Myocyte (in vitro differentiated cells): Measurements from ENCODE around the gene IER3IP1. TPM values are rescaled to one million over a fixed set of nuclear protein-coding genes. Genes with fewer than 3 reads are reported as not detected.
"Not testable (repeated sequence)": the region's sequence is repeated elsewhere in the genome, so short reads cannot be mapped to it uniquely, and the experiment has no call there.

Experiments
- DNase-seq: peaks from one replicate; pipeline ENCODE4 v3.0.0-alpha.2; 2012; ENCODE audit warnings: low read depth
- polyA plus RNA-seq: library from polyadenylated mRNA; unstranded; fragments of >200 nt; gene quantifications from one replicate; pipeline ENCODE4 v1.2.1, GENCODE V29; 2012; ENCODE audit warnings: missing spikeins
- total RNA-seq: library from RNA; depleted of rRNA; stranded (reverse); fragments of >200 nt; gene quantifications from 2 replicates; pipeline ENCODE4 v1.2.3, GENCODE V29; 2014

The IER3IP1 gene
- total RNA-seq, result 20.6 and 25.6 TPM in 2 replicates
- polyA plus RNA-seq, result 23.5 TPM

- peak; percentile 95 for DNase-seq
Observed at GRCh38 chr18:47175898-47176575, at the start of gene IER3IP1. Gene IER3IP1, minus strand, starts transcription at chr18:47176364. Its CDS starts 87 bp downstream, at chr18:47176277.

GRCh38 chr18:47215554-47216138, 39.5 kb upstream of the IER3IP1 start:
- peak; percentile 54 for DNase-seq

- no peak for DNase-seq
Observed at GRCh38 chr18:47209171-47209570, 33.0 kb upstream of the IER3IP1 start.

GRCh38 chr18:47206945-47207637, 30.9 kb upstream of the IER3IP1 start:
- DNase-seq, result no peak

- peak; percentile 32 for DNase-seq
Observed at GRCh38 chr18:47204908-47205522, 28.9 kb upstream of the IER3IP1 start.

- no peak for DNase-seq
Observed at GRCh38 chr18:47203626-47204464, 27.7 kb upstream of the IER3IP1 start.

- DNase-seq, result not testable (repeated sequence)
Observed at GRCh38 chr18:47195961-47196360, 19.8 kb upstream of the IER3IP1 start.

- no peak for DNase-seq
Observed at GRCh38 chr18:47191961-47192360, 15.8 kb upstream of the IER3IP1 start.

- DNase-seq, result no peak
Observed at GRCh38 chr18:47187721-47188120, 11.6 kb upstream of the IER3IP1 start.

GRCh38 chr18:47184419-47185050, 8.4 kb upstream of the IER3IP1 start:
- peak; percentile 14 for DNase-seq

GRCh38 chr18:47182156-47182555, 6.0 kb upstream of the IER3IP1 start:
- not testable (repeated sequence) for DNase-seq

GRCh38 chr18:47180765-47181164, 4.6 kb upstream of the IER3IP1 start:
- DNase-seq, result no peak

GRCh38 chr18:47179520-47179919, 3.4 kb upstream of the IER3IP1 start:
- no peak for DNase-seq

- peak; percentile 23 for DNase-seq
Observed at GRCh38 chr18:47175283-47175897, 774 bp downstream of the IER3IP1 start.

- no peak for DNase-seq
Observed at GRCh38 chr18:47174545-47175116, 1.5 kb downstream of the IER3IP1 start.

- no peak for DNase-seq
Observed at GRCh38 chr18:47172476-47172875, 3.7 kb downstream of the IER3IP1 start.

GRCh38 chr18:47168913-47169312, 7.3 kb downstream of the IER3IP1 start:
- no peak for DNase-seq

GRCh38 chr18:47168509-47168908, 7.7 kb downstream of the IER3IP1 start:
- no peak for DNase-seq

- no peak for DNase-seq
Observed at GRCh38 chr18:47166294-47166693, 9.9 kb downstream of the IER3IP1 start.

GRCh38 chr18:47163241-47163640, 12.9 kb downstream of the IER3IP1 start:
- DNase-seq, result peak; percentile 23
